Type B pancreatic cell (in vitro differentiated cells): Measurements from ENCODE around the gene EEPD1. TPM values are rescaled to one million over a fixed set of nuclear protein-coding genes. Genes with fewer than 3 reads are reported as not detected.

Experiments used
- DNase-seq: peaks from one replicate; pipeline ENCODE4 v3.0.0; 2021; ENCODE audit warnings: mixed read lengths; ENCODE audit not compliant: unreplicated experiment; ENCODE audit errors: extremely low spot score
- H3K27ac Mint-ChIP-seq: 2 replicates; pipeline ENCODE4 v1.8.0; 2021; ENCODE audit warnings: mild to moderate bottlenecking, mixed read lengths
- H3K27me3 Mint-ChIP-seq: 2 replicates; pipeline ENCODE4 v1.8.0; 2021; ENCODE audit warnings: mixed read lengths
- H3K36me3 Mint-ChIP-seq: 2 replicates; pipeline ENCODE4 v1.8.0; 2021; ENCODE audit warnings: mixed read lengths
- H3K4me1 Mint-ChIP-seq: one replicate; pipeline ENCODE4 v1.8.0; 2021; ENCODE audit warnings: mixed read lengths; ENCODE audit not compliant: unreplicated experiment
- H3K4me3 Mint-ChIP-seq: 2 replicates; pipeline ENCODE4 v1.8.0; 2021; ENCODE audit warnings: mild to moderate bottlenecking, mixed read lengths
- H3K9me3 Mint-ChIP-seq: 2 replicates; pipeline ENCODE4 v1.8.0; 2021; ENCODE audit warnings: mixed read lengths
- total RNA-seq: library from RNA; stranded (reverse); gene quantifications from 2 replicates; pipeline ENCODE4 v1.2.1, GENCODE V29; 2021; ENCODE audit warnings: low replicate concordance
- TF ChIP-seq, protein P1 (sequence below): fragments of 200-600 bp; sonication (generic); conservative IDR thresholded peaks from 2 replicates; pipeline ENCODE4 v1.5.0; 2021; ENCODE audit warnings: antibody characterized with exemption, mild to moderate bottlenecking

EEPD1 gene
- total RNA-seq, 1 donor from 2014 or later, result 35.8 TPM

DNA sequence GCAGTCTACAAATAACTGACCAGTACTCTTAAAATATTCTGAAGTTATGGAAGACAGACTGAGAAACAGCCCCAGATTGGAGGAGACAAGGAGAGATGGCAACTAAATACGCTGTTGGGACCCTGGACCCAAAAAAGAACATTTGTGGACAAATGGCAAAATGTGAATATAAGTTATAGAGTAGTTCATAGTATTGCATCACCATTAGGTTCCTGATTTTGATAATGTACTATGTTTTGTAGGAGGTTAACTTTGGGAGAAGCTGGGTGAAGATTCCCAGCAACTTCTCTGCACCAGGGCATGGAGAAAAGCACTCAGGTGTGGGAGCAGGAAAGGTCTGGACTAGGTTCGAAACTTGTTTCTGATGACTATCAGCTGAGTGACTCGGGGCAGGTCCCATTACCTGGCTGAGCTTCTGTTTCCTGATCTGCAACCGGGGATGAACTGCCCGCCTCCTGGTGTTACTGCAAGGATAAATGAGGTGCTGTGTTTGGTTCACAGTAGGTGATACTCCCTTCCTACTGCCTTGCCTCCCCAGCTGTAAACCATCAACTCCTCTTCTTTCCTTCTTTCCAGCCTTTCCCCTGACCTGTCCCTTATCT lies 48.2 kb downstream of the EEPD1 start:
- Mint-ChIP-seq H3K27ac (no peak overlapping the region), H3K4me3 (peak overlapping the region; percentile 4), H3K4me1 (peaks cover 49% of the 10 kb centered on the region), H3K36me3 (peaks cover 5% of the 10 kb centered on the region), H3K9me3 (no peaks in the 10 kb centered on the region), H3K27me3 (no peaks in the 10 kb centered on the region)
- TF ChIP-seq, protein P1, sequence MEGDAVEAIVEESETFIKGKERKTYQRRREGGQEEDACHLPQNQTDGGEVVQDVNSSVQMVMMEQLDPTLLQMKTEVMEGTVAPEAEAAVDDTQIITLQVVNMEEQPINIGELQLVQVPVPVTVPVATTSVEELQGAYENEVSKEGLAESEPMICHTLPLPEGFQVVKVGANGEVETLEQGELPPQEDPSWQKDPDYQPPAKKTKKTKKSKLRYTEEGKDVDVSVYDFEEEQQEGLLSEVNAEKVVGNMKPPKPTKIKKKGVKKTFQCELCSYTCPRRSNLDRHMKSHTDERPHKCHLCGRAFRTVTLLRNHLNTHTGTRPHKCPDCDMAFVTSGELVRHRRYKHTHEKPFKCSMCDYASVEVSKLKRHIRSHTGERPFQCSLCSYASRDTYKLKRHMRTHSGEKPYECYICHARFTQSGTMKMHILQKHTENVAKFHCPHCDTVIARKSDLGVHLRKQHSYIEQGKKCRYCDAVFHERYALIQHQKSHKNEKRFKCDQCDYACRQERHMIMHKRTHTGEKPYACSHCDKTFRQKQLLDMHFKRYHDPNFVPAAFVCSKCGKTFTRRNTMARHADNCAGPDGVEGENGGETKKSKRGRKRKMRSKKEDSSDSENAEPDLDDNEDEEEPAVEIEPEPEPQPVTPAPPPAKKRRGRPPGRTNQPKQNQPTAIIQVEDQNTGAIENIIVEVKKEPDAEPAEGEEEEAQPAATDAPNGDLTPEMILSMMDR, result no peak
- no peak for DNase-seq

DNA sequence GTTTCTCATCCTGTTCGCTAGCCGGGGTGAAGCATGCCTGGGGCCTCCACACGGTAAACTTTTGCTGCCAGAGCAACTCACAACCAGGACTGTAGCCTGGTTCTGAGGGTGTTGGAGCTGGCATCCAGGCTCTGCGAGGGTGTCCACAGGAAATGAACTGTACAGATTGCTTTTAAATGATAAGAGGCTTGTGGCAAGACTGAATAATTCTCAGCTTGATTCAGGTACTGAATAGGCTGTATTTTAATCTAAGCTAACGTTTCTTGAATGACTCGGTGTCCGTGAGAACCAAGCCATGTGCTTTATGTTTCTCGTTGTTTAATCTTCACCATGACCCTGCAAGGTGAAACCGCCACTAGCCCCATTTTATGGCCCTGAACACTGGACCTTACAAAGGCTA lies 49.3 kb downstream of the EEPD1 start:
- H3K27me3 Mint-ChIP-seq, result no peaks in the 10 kb centered on the region
- no peak overlapping the region for H3K4me3 Mint-ChIP-seq
- TF ChIP-seq, protein P1, result no peak
- peaks cover 55% of the 10 kb centered on the region for H3K4me1 Mint-ChIP-seq
- peaks cover 5% of the 10 kb centered on the region for H3K36me3 Mint-ChIP-seq
- no peaks in the 10 kb centered on the region for H3K9me3 Mint-ChIP-seq
- no peak for DNase-seq
- H3K27ac Mint-ChIP-seq, result no peak overlapping the region

- no peak for DNase-seq
- H3K27ac Mint-ChIP-seq, result no peak overlapping the region
Measured at GRCh38 chr7:36203071-36203790, 50.2 kb downstream of the EEPD1 start.

DNA sequence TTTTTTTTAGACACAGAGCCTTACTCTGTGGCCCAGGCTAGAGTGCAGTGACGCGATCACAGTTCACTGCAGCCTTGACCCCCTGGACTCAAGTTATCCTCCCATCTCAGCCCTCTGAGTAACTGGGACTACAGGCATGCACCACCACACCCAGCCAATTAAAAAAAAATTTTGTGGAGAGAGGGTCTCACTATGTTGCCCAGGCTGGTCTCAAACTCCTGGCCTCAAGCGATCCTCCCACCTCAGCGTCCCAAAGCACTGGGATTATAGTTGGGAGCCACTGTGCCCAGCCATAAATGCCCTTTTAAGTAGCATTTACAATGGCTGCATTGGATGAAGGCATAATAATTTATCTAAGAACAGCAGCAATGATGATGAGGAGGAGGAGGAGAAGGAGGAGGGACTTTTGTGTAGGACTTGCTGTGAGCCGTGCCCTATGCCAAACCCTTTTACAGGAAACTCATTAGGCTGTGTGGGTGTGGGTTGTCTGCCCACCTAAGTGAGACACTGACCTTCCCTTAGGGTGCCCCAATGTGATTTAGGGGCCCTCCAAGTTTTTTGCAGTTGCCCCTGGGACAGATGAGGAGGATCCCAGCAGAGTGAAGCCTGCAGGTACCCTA lies 51.1 kb downstream of the EEPD1 start:
- Mint-ChIP-seq H3K9me3 (no peaks in the 10 kb centered on the region), H3K27me3 (no peaks in the 10 kb centered on the region), H3K4me1 (peaks cover 73% of the 10 kb centered on the region), H3K4me3 (no peak overlapping the region), H3K36me3 (peaks cover 5% of the 10 kb centered on the region), H3K27ac (no peak overlapping the region)
- TF ChIP-seq, protein P1, result no peak
- DNase-seq, result no peak

More at GRCh38 chr7:36203071-36203790, 50.2 kb downstream of the EEPD1 start:
- Mint-ChIP-seq H3K4me3 (no peak overlapping the region), H3K36me3 (peaks cover 5% of the 10 kb centered on the region), H3K4me1 (peaks cover 63% of the 10 kb centered on the region), H3K9me3 (no peaks in the 10 kb centered on the region), H3K27me3 (no peaks in the 10 kb centered on the region)
- TF ChIP-seq, protein P1, result no peak

- Mint-ChIP-seq H3K27me3 (no peaks in the 10 kb centered on the region), H3K36me3 (peaks cover 2% of the 10 kb centered on the region), H3K27ac (no peak overlapping the region), H3K4me3 (no peak overlapping the region), H3K9me3 (no peaks in the 10 kb centered on the region), H3K4me1 (peaks cover 82% of the 10 kb centered on the region)
- no peak for DNase-seq
- TF ChIP-seq, protein P1, result no peak
Measured at GRCh38 chr7:36204929-36205635, 52.0 kb downstream of the EEPD1 start.
